GM21360 (cell line): Measurements from ENCODE around the gene PXMP4.

Experiments
- ATAC-seq: cut with Tn5 transposase; IDR thresholded peaks from one replicate; pipeline ENCODE4 v1.9.1; 2021; ENCODE audit warnings: mild to moderate bottlenecking, moderate library complexity; ENCODE audit not compliant: unreplicated experiment

The PXMP4 gene

GRCh38 chr20:33656783-33657703 is 63.1 kb downstream of the PXMP4 start:
- ATAC-seq = no peak

GRCh38 chr20:33656010-33656782 is 63.9 kb downstream of the PXMP4 start:
- ATAC-seq = no peak

GRCh38 chr20:33655164-33655563 is 64.9 kb downstream of the PXMP4 start:
- ATAC-seq = no peak

GRCh38 chr20:33654680-33655161 is 65.4 kb downstream of the PXMP4 start:
- ATAC-seq = no peak

GRCh38 chr20:33653900-33654596 is 66.1 kb downstream of the PXMP4 start:
- no peak for ATAC-seq

- ATAC-seq = no peak
These were observed 66.8 kb downstream of the PXMP4 start for GRCh38 chr20:33653218-33653899.
